BJ (cell line): Measurements from ENCODE around the gene LIMK1. TPM values are rescaled to one million over a fixed set of nuclear protein-coding genes. Genes with fewer than 3 reads are reported as not detected.
"Not testable (repeated sequence)": the region's sequence is repeated elsewhere in the genome, so short reads cannot be mapped to it uniquely, and the experiment has no call there.

ENCODE experiments used
- CTCF ChIA-PET: fragments of 350-600 bp; formaldehyde crosslinking; extraction: SDS; loops from one replicate; lab custom pipeline; 2021; ENCODE audit warnings: antibody characterized with exemption, inconsistent platforms; lab: Yijun Ruan, JAX
- POLR2A ChIA-PET: fragments of 300-600 bp; sonication (Branson Sonifier 250); formaldehyde crosslinking; extraction: SDS; loops from one replicate; lab custom pipeline; 2021; ENCODE audit warnings: antibody characterized with exemption; lab: Charles Lee
- DNase-seq: peaks from one replicate; pipeline ENCODE4 v3.0.0-alpha.2; 2011; ENCODE audit warnings: low read depth
- H3K27me3 ChIP-seq: 2 replicates; pipeline ENCODE4 v1.6.0; 2011; ENCODE audit warnings: low read length; ENCODE audit not compliant: control insufficient read depth, insufficient read depth
- H3K36me3 ChIP-seq: 2 replicates; pipeline ENCODE4 v1.5.1; 2011; ENCODE audit warnings: low read length; ENCODE audit not compliant: control insufficient read depth, insufficient read depth
- H3K4me3 ChIP-seq: 2 replicates; pipeline ENCODE4 v1.5.1; 2011; ENCODE audit warnings: low read depth, mild to moderate bottlenecking, control low read depth, low read length
- CTCF ChIP-seq: IDR thresholded peaks from 2 replicates; pipeline ENCODE4 v1.5.1; 2011; ENCODE audit warnings: low read depth, mild to moderate bottlenecking, control low read depth, inconsistent platforms, low read length, moderate library complexity; ENCODE audit not compliant: insufficient read depth
- polyA plus RNA-seq: library from polyadenylated mRNA; depleted of rRNA; stranded (reverse); fragments of >200 nt; gene quantifications from 2 replicates; pipeline ENCODE4 v1.2.3, GENCODE V29; 2011

Gene LIMK1
- polyA plus RNA-seq, 1 experiment: 45.7 TPM

GRCh38 chr7:74121401-74122249 lies 38.0 kb downstream of the LIMK1 start:
- POLR2A ChIA-PET: no interaction called here
- no peak for DNase-seq

GRCh38 chr7:74123892-74124291 lies 40.3 kb downstream of the LIMK1 start:
- POLR2A ChIA-PET, CTCF ChIA-PET, H3K27me3 ChIP-seq, DNase-seq, H3K4me3 ChIP-seq: not testable (repeated sequence)
- peaks cover 16% of the 10 kb centered on the region for H3K36me3 ChIP-seq

More at GRCh38 chr7:74121401-74122249, 38.0 kb downstream of the LIMK1 start:
- TF ChIP-seq CTCF: no peak
- CTCF ChIA-PET: no interaction called here
- Histone ChIP-seq H3K4me3 (no peak overlapping the region), H3K36me3 (peaks cover 16% of the 10 kb centered on the region), H3K27me3 (no peaks in the 10 kb centered on the region)

GRCh38 chr7:74126220-74126880 lies 42.7 kb downstream of the LIMK1 start:
- no peak overlapping the region for H3K4me3 ChIP-seq
- POLR2A ChIA-PET: no interaction called here
- TF ChIP-seq CTCF: no peak
- H3K36me3 ChIP-seq: peaks cover 4% of the 10 kb centered on the region
- no peak for DNase-seq
- CTCF ChIA-PET: no interaction called here
- H3K27me3 ChIP-seq: no peaks in the 10 kb centered on the region

- H3K27me3 ChIP-seq: no peaks in the 10 kb centered on the region
- ChIA-PET CTCF (interaction anchor here (1.4 kb wide), 1 partner anchor 9 kb away, joined by 3 read pairs; no protein-coding TSS in a partner anchor), POLR2A (no interaction called here)
- H3K36me3 ChIP-seq: no peaks in the 10 kb centered on the region
- TF ChIP-seq CTCF: no peak
- no peak overlapping the region for H3K4me3 ChIP-seq
- DNase-seq: no peak
Observed at GRCh38 chr7:74129887-74130286, 46.3 kb downstream of the LIMK1 start.

- Histone ChIP-seq H3K36me3 (no peaks in the 10 kb centered on the region), H3K27me3 (no peaks in the 10 kb centered on the region), H3K4me3 (no peak overlapping the region)
- no peak for TF ChIP-seq CTCF
- DNase-seq: no peak
- POLR2A ChIA-PET: no interaction called here
- CTCF ChIA-PET: interaction anchor here (1.4 kb wide), 1 partner anchor 9 kb away, joined by 3 read pairs; no protein-coding TSS in a partner anchor
Observed at GRCh38 chr7:74130518-74130917, 46.9 kb downstream of the LIMK1 start.
